Parathyroid adenoma (tissue), 2 donors: ENCODE data around the gene RTL1.

Source experiments
- H2AFZ ChIP-seq: fragments of 300-600 bp; sonication (generic); one replicate; pipeline ENCODE4 v1.7.0; 2017; ENCODE audit warnings: antibody characterized with exemption, mild to moderate bottlenecking
- H3K27ac ChIP-seq: fragments of 300-600 bp; sonication (generic); one replicate; pipeline ENCODE4 v1.7.0; 2017
- H3K27me3 ChIP-seq: fragments of 300-600 bp; sonication (generic); one replicate; pipeline ENCODE4 v1.7.0; 2017; ENCODE audit warnings: low read length; ENCODE audit not compliant: control insufficient read depth, insufficient read depth
- H3K36me3 ChIP-seq: fragments of 300-600 bp; sonication (generic); one replicate; pipeline ENCODE4 v1.7.0; 2017; ENCODE audit warnings: low read length; ENCODE audit not compliant: control insufficient read depth, insufficient read depth
- H3K4me1 ChIP-seq: fragments of 300-600 bp; sonication (generic); one replicate; pipeline ENCODE4 v1.7.0; 2017; ENCODE audit warnings: control low read depth
- H3K4me2 ChIP-seq: fragments of 300-600 bp; sonication (generic); one replicate; pipeline ENCODE4 v1.7.0; 2017; ENCODE audit warnings: low read length
- H3K4me3 ChIP-seq: fragments of 300-600 bp; sonication (generic); one replicate; pipeline ENCODE4 v1.7.0; 2017; ENCODE audit warnings: low read depth, low read length
- H3K79me2 ChIP-seq: fragments of 300-600 bp; sonication (generic); one replicate; pipeline ENCODE4 v1.7.0; 2017; ENCODE audit warnings: control low read depth
- H3K9ac ChIP-seq: fragments of 300-600 bp; sonication (generic); one replicate; pipeline ENCODE4 v1.7.0; 2017; ENCODE audit warnings: mild to moderate bottlenecking
- H3K9me3 ChIP-seq: fragments of 300-600 bp; sonication (generic); one replicate; pipeline ENCODE4 v1.7.0; 2017; ENCODE audit warnings: low read length; ENCODE audit not compliant: control insufficient read depth
- TF ChIP-seq, protein P1 (sequence below): fragments of 300-600 bp; sonication (generic); IDR thresholded peaks from one replicate; pipeline ENCODE4 v1.7.0; 2017; ENCODE audit warnings: antibody characterized with exemption, mild to moderate bottlenecking
- donor health status: primary hyperparathyroidism.

RTL1 gene

DNA sequence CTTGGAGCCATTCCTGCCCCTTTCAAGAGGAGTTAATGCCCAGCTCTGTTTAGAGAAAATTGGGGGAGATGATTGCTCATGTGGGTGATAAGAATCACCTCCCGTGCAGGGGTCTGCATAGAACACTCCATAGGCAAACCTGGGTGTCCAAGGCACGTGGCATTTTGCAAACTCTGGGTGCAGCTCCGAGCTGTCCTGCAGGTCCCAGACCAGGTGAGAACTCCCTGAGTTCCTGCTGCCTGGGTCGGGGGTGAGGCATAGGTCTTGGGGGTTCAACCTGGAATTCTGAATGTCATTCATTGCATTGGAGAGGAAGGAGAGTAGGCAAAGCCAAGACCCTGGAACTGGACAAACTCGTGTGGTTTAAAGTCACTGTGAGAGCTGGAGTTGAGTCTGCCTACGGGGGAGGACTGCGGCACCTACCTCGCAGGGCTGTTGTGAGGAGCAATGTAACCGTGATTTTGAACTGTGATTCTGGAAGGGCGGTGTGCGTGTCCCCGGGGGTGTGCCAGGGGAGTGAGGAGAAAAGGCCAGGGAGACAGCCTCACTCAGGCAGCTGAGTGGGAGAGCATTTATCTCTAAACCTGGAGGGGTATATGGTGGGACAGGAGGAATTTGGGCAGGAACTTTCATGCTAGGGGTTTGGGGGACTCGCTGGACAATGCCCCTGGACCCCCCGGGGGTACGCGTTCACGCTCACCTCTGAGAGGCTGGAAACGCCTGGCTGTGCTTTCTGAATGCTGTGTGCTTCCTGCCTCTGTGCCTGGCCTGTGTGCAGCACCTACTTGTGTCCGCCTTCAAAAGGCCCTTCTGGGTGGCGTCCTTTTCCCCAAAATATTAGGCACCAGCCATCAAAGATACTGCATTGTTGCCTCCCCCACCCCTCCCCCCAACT is 47.2 kb downstream of the RTL1 start:
- no peaks in the 10 kb centered on the region for H3K27me3 ChIP-seq
- no peak overlapping the region for H3K27ac ChIP-seq

DNA sequence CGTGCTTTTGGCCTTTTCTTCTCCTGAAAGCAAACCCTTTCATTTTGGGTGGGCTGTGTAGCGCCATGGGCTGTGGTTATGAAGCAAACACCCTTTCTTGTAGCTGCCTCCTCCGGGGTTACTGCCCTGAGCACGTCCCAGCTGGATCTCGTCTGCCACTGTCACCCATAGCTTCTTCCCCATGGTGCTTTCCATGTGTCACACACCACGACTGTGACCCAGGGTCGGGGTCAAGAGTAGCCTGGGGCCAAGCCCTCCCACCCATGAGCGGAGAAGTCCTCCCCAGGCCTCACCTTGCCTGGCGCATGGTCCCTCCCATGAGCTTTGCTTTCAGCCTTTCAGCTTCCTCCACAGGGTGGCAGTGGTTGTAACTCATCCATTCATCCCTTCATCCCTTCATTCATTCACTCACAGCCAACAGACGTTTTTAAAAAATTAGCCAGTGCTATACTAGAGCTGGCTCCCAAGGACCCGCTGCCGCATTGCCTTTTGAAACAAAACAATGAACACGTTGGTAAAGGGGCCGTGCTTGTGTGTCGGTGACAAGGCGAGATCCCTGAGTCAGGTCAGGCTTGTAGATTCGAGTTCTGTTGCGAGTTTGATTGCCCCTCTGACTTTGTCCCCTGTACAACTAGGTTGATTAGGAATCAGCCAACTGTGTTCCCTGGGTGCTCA is 48.1 kb downstream of the RTL1 start:
- H3K4me1 ChIP-seq: no peaks in the 10 kb centered on the region
- H3K9me3 ChIP-seq: no peaks in the 10 kb centered on the region
- no peaks in the 10 kb centered on the region for H3K27me3 ChIP-seq
- no peaks in the 10 kb centered on the region for H3K36me3 ChIP-seq
- no peak overlapping the region for H3K27ac ChIP-seq
- H2AFZ ChIP-seq: no peak overlapping the region
- TF ChIP-seq, protein P1, sequence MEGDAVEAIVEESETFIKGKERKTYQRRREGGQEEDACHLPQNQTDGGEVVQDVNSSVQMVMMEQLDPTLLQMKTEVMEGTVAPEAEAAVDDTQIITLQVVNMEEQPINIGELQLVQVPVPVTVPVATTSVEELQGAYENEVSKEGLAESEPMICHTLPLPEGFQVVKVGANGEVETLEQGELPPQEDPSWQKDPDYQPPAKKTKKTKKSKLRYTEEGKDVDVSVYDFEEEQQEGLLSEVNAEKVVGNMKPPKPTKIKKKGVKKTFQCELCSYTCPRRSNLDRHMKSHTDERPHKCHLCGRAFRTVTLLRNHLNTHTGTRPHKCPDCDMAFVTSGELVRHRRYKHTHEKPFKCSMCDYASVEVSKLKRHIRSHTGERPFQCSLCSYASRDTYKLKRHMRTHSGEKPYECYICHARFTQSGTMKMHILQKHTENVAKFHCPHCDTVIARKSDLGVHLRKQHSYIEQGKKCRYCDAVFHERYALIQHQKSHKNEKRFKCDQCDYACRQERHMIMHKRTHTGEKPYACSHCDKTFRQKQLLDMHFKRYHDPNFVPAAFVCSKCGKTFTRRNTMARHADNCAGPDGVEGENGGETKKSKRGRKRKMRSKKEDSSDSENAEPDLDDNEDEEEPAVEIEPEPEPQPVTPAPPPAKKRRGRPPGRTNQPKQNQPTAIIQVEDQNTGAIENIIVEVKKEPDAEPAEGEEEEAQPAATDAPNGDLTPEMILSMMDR: no peak
- no peak overlapping the region for H3K4me2 ChIP-seq
- H3K79me2 ChIP-seq: no peaks in the 10 kb centered on the region
- H3K9ac ChIP-seq: no peak overlapping the region
- no peak overlapping the region for H3K4me3 ChIP-seq

More for the DNA sequence above, 47.2 kb downstream of the RTL1 start:
- Histone ChIP-seq H3K4me3 (no peak overlapping the region), H3K36me3 (no peaks in the 10 kb centered on the region), H3K79me2 (no peaks in the 10 kb centered on the region), H3K9me3 (no peaks in the 10 kb centered on the region), H3K4me1 (no peaks in the 10 kb centered on the region), H3K9ac (no peak overlapping the region), H3K4me2 (no peak overlapping the region), H2AFZ (no peak overlapping the region)
- TF ChIP-seq, protein P1: no peak

DNA sequence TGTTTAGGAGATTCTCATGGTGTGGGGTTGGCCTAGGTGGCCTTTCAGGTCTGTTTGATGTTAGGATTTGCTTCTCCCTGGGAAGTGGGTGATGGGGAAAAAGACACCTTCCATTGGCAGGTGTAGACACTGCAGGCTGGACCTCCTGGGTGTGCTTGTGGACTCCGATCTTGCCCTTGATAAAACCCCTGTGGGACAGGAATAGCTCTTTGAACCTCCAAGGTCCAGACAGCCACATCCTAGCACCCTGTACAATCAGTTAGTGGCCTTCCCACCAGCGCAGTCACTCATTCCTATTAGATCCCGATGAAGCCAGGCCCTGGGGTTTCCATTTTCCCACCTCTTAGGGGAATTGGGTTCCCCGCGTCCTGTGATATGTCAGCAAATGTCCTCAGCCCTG is 49.1 kb downstream of the RTL1 start:
- Histone ChIP-seq H3K4me3 (no peak overlapping the region), H3K27ac (no peak overlapping the region)

DNA sequence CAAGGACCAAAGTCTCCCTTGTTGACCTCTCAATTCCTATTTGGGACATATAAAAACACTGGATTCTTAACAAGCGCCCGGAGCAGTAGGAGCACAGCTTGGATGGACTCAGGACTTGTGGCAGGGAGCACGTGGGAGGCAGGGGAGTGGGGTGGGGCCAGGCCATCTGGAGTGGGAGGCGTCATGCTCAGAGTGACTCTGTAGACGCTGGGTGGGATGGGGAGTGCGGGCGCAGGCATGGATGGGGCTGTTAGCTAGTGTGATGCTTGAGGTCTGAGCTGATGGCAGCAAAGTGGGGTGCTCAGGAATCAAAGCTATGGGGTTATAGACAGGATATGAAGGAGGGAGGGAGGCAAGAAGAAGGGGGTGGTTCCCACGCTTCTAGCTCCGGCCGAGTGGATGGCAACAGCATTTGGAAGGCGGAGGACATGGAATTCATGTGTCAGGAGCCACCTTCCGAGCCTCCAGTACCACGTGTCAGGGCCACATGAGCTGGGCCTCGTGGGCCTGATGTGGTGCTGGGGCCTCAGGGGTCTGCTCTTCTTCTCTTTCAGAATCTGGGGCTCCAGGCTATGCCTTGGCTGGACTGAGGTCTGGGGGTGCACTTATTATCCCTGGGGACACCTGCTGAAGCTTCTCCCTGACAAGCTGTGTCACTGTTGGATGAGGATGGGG is 51.4 kb downstream of the RTL1 start:
- Histone ChIP-seq H3K27me3 (no peaks in the 10 kb centered on the region), H3K9me3 (no peaks in the 10 kb centered on the region), H3K4me1 (no peaks in the 10 kb centered on the region), H3K4me2 (no peak overlapping the region), H3K4me3 (no peak overlapping the region), H3K9ac (no peak overlapping the region), H3K79me2 (no peaks in the 10 kb centered on the region), H2AFZ (no peak overlapping the region), H3K36me3 (no peaks in the 10 kb centered on the region), H3K27ac (no peak overlapping the region)
- TF ChIP-seq, protein P1: no peak

More for the DNA sequence above, 49.1 kb downstream of the RTL1 start:
- Histone ChIP-seq H3K4me2 (no peak overlapping the region), H3K79me2 (no peaks in the 10 kb centered on the region), H3K9me3 (no peaks in the 10 kb centered on the region), H3K36me3 (no peaks in the 10 kb centered on the region), H3K4me1 (no peaks in the 10 kb centered on the region), H3K27me3 (no peaks in the 10 kb centered on the region), H2AFZ (no peak overlapping the region), H3K9ac (no peak overlapping the region)
- TF ChIP-seq, protein P1: no peak
